PFSK-1 (cell line): ENCODE measurements around the gene SLC6A12.

Source experiments
- REST ChIP-seq, 2 experiments: IDR thresholded peaks; 2 replicates each; pipeline versions ENCODE4 v1.6.1 to v1.8.0; 2011 to 2012; ENCODE audit warnings: low read depth in 2 of 2, low read length in 2 of 2, control low read depth in 1 of 2, inconsistent platforms in 1 of 2, mild to moderate bottlenecking in 1 of 2, moderate library complexity in 1 of 2; ENCODE audit not compliant: insufficient read depth in 1 of 2
- TAF1 ChIP-seq: IDR thresholded peaks from 2 replicates; pipeline ENCODE4 v1.6.1; 2012; ENCODE audit warnings: low read length, control low read depth, borderline replicate concordance; ENCODE audit not compliant: insufficient read depth

GRCh38 chr12:145369-145960 lies 68.5 kb downstream of the SLC6A12 start:
- TF ChIP-seq REST (IDR thresholded peaks at IDR 0.05; ENCODE audit: insufficient read depth in 1 of 2, low read depth in 2 of 2, low read length in 2 of 2): no peak
- no peak for TF ChIP-seq TAF1
